Astrocyte (in vitro differentiated cells and primary cell): Measurements from ENCODE around the gene ENTR1.

Experiments used
- EZH2 ChIP-seq: IDR thresholded peaks from 2 replicates; pipeline ENCODE4 v1.6.1; 2012; ENCODE audit warnings: mild to moderate bottlenecking, low read length, inconsistent platforms; ENCODE audit not compliant: insufficient read depth
- TF ChIP-seq, protein P1 (sequence below): IDR thresholded peaks from 2 replicates; pipeline ENCODE4 v1.5.1; 2011; ENCODE audit warnings: low read depth, mild to moderate bottlenecking, inconsistent platforms, low read length, moderate library complexity; ENCODE audit not compliant: insufficient read depth

GRCh38 chr9:136424750-136425362 lies 14.4 kb upstream of the ENTR1 start:
- TF ChIP-seq EZH2 = no peak
- TF ChIP-seq, protein P1, sequence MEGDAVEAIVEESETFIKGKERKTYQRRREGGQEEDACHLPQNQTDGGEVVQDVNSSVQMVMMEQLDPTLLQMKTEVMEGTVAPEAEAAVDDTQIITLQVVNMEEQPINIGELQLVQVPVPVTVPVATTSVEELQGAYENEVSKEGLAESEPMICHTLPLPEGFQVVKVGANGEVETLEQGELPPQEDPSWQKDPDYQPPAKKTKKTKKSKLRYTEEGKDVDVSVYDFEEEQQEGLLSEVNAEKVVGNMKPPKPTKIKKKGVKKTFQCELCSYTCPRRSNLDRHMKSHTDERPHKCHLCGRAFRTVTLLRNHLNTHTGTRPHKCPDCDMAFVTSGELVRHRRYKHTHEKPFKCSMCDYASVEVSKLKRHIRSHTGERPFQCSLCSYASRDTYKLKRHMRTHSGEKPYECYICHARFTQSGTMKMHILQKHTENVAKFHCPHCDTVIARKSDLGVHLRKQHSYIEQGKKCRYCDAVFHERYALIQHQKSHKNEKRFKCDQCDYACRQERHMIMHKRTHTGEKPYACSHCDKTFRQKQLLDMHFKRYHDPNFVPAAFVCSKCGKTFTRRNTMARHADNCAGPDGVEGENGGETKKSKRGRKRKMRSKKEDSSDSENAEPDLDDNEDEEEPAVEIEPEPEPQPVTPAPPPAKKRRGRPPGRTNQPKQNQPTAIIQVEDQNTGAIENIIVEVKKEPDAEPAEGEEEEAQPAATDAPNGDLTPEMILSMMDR = no peak
